Endodermal cell (in vitro differentiated cells): ENCODE data around the gene PLSCR4. TPM values are rescaled to one million over a fixed set of nuclear protein-coding genes. Genes with fewer than 3 reads are reported as not detected.

ENCODE experiments used
- DNase-seq: peaks from one replicate; pipeline ENCODE4 v3.0.0-alpha.2; 2017
- H3K27ac ChIP-seq: 2 replicates; pipeline ENCODE4 v1.5.1; 2013; ENCODE audit warnings: mild to moderate bottlenecking, low read depth, low read length, moderate library complexity
- H3K27me3 ChIP-seq: 2 replicates; pipeline ENCODE4 v1.6.1; 2013; ENCODE audit warnings: mild to moderate bottlenecking, low read length, moderate library complexity; ENCODE audit not compliant: insufficient read depth, control insufficient read depth, poor library complexity, severe bottlenecking
- H3K36me3 ChIP-seq: 2 replicates; pipeline ENCODE4 v1.7.0; 2013; ENCODE audit warnings: mild to moderate bottlenecking, low read length, moderate library complexity; ENCODE audit not compliant: control insufficient read depth, insufficient read depth
- H3K4me1 ChIP-seq: one replicate; pipeline ENCODE4 v1.7.0; 2013; ENCODE audit warnings: low read length; ENCODE audit not compliant: control insufficient read depth, insufficient read depth
- H3K4me3 ChIP-seq: 2 replicates; pipeline ENCODE4 v1.5.1; 2013; ENCODE audit warnings: mild to moderate bottlenecking, low read length, moderate library complexity
- H3K9ac ChIP-seq: 2 replicates; pipeline ENCODE4 v1.6.1; 2013; ENCODE audit warnings: mild to moderate bottlenecking, low read length, moderate library complexity; ENCODE audit not compliant: poor library complexity, severe bottlenecking; ENCODE audit errors: extremely low read depth
- H3K9me3 ChIP-seq: 2 replicates; pipeline ENCODE4 v1.6.1; 2013; ENCODE audit warnings: mild to moderate bottlenecking, low read length, moderate library complexity; ENCODE audit not compliant: control insufficient read depth
- H3K27ac Mint-ChIP-seq: 2 replicates; pipeline ENCODE4 v1.8.0; 2020; ENCODE audit warnings: mixed read lengths
- H3K27me3 Mint-ChIP-seq: 2 replicates; pipeline ENCODE4 v1.8.0; 2021; ENCODE audit warnings: mild to moderate bottlenecking, mixed read lengths; ENCODE audit not compliant: insufficient read depth
- H3K36me3 Mint-ChIP-seq: 2 replicates; pipeline ENCODE4 v1.8.0; 2020; ENCODE audit warnings: low read depth, mixed read lengths
- H3K4me1 Mint-ChIP-seq: 2 replicates; pipeline ENCODE4 v1.8.0; 2020; ENCODE audit warnings: mixed read lengths
- H3K4me3 Mint-ChIP-seq: 2 replicates; pipeline ENCODE4 v1.8.0; 2020; ENCODE audit warnings: mild to moderate bottlenecking, moderate library complexity, mixed read lengths
- H3K9me3 Mint-ChIP-seq: 2 replicates; pipeline ENCODE4 v1.8.0; 2020; ENCODE audit warnings: mild to moderate bottlenecking, mixed read lengths
- WGBS, 2 experiments: methylation state at CpG; one replicate each; pipeline versions ENCODE4 v1.1.5 to v1.1.7; 2013; ENCODE audit warnings: missing lambda C conversion rate in 2 of 2, mixed read lengths in 1 of 2; ENCODE audit not compliant: insufficient coverage in 1 of 2, insufficient read length in 1 of 2; 5-methylcytosine and 5-hydroxymethylcytosine counted together
- total RNA-seq, 2 donors: library from RNA; stranded (reverse); fragmentation: NEBNext Ultra II Directional in 1 of 2; extraction: Animal tissue kit (Norgen Biotek cat#: 25700) in 1 of 2; gene quantifications; 2 replicates in 1 of 2; 3 replicates in 1 of 2; pipeline ENCODE4 v1.2.1, GENCODE V29; 2021
- TF ChIP-seq, protein P1 (sequence below): fragments of 200-600 bp; sonication (generic); conservative IDR thresholded peaks from 2 replicates; pipeline ENCODE4 v1.5.0; 2021; ENCODE audit warnings: antibody characterized with exemption, mild to moderate bottlenecking

Gene PLSCR4
- total RNA-seq, 2 donors from 2014 or later, result 9.3 to 12.3 TPM

DNA sequence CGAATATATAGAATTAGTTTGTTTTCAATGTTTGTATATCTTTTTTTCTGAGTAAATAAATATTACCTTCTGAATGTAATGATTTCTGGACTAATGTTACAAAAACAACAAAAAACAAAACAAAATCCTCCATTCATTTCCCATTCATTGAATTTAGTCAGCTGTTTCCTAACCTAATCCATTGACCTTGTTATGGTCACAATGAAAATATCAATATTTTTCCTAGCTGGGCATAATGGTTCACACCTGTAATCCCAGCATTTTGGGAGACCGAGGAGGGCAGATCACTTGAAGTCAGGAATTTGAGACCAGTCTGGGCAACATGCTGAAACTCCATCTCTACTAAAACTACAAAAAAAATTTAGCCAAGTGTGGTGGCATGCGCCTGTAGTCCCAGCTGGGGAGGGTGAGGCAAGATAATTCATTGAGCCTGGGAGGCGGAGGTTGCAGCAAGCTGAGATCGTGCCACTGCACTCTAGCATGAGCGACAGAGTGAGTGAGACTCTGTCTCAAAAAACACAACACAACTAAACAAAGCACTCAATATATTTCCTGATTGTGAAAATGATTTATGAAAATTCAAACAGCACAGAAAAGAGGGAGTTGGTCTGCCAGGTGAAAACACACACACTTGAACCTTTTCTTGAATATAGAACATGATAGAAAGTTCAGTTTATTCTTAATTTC, 23.0 kb upstream of the PLSCR4 start:
- H3K27me3 ChIP-seq, result no peaks in the 10 kb centered on the region
- Mint-ChIP-seq H3K27me3 (no peaks in the 10 kb centered on the region), H3K36me3 (no peaks in the 10 kb centered on the region), H3K9me3 (peaks cover 6% of the 10 kb centered on the region), H3K4me1 (peaks cover 5% of the 10 kb centered on the region), H3K27ac (no peak overlapping the region), H3K4me3 (no peak overlapping the region)
- H3K4me1 ChIP-seq, result no peaks in the 10 kb centered on the region
- no peak overlapping the region for H3K9ac ChIP-seq
- TF ChIP-seq, protein P1, sequence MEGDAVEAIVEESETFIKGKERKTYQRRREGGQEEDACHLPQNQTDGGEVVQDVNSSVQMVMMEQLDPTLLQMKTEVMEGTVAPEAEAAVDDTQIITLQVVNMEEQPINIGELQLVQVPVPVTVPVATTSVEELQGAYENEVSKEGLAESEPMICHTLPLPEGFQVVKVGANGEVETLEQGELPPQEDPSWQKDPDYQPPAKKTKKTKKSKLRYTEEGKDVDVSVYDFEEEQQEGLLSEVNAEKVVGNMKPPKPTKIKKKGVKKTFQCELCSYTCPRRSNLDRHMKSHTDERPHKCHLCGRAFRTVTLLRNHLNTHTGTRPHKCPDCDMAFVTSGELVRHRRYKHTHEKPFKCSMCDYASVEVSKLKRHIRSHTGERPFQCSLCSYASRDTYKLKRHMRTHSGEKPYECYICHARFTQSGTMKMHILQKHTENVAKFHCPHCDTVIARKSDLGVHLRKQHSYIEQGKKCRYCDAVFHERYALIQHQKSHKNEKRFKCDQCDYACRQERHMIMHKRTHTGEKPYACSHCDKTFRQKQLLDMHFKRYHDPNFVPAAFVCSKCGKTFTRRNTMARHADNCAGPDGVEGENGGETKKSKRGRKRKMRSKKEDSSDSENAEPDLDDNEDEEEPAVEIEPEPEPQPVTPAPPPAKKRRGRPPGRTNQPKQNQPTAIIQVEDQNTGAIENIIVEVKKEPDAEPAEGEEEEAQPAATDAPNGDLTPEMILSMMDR, result no peak
- DNase-seq, result no peak
- WGBS, 2 experiments, result 96 to 100% methylated on average over 2 to 4 of the region's 6 CpGs
- no peaks in the 10 kb centered on the region for H3K36me3 ChIP-seq
- no peak overlapping the region for H3K4me3 ChIP-seq
- peaks cover 5% of the 10 kb centered on the region for H3K9me3 ChIP-seq
- no peak overlapping the region for H3K27ac ChIP-seq

DNA sequence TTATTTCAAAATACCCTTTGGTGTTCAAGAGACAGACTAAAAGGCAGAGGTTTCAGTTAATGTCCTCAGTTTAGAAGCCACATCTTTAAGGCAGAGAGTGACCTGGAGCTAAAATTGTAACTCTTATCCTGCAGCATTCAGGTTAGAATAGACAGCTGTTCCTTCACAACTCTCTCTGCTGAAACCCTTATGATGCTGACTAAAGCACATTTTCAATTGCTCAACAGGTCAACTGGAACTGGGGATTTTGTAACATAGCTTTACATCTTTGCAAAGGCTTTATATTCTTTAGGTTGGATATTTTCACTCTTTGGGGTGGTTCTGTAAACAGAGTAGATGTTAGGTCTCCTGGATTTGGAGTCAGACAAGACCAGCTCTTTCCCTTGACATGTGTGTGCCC, 20.3 kb upstream of the PLSCR4 start:
- H3K27me3 Mint-ChIP-seq, result no peaks in the 10 kb centered on the region
- no peaks in the 10 kb centered on the region for H3K4me1 ChIP-seq
- no peak overlapping the region for H3K4me3 Mint-ChIP-seq
- H3K9me3 Mint-ChIP-seq, result peaks cover 6% of the 10 kb centered on the region
- H3K27me3 ChIP-seq, result no peaks in the 10 kb centered on the region
- H3K36me3 Mint-ChIP-seq, result no peaks in the 10 kb centered on the region
- H3K4me1 Mint-ChIP-seq, result peaks cover 6% of the 10 kb centered on the region
- H3K27ac ChIP-seq, result no peak overlapping the region
- H3K9me3 ChIP-seq, result peaks cover 5% of the 10 kb centered on the region
- no peak overlapping the region for H3K27ac Mint-ChIP-seq
- H3K4me3 ChIP-seq, result no peak overlapping the region
- no peak overlapping the region for H3K9ac ChIP-seq
- no peaks in the 10 kb centered on the region for H3K36me3 ChIP-seq
- TF ChIP-seq, protein P1, result no peak
- no peak for DNase-seq

- Histone ChIP-seq H3K4me1 (peaks cover 4% of the 10 kb centered on the region), H3K27ac (no peak overlapping the region), H3K27me3 (no peaks in the 10 kb centered on the region), H3K36me3 (no peaks in the 10 kb centered on the region), H3K9me3 (peaks cover 5% of the 10 kb centered on the region), H3K4me3 (no peak overlapping the region), H3K9ac (no peak overlapping the region)
- Mint-ChIP-seq H3K27me3 (no peaks in the 10 kb centered on the region), H3K36me3 (no peaks in the 10 kb centered on the region), H3K4me1 (peaks cover 14% of the 10 kb centered on the region), H3K4me3 (no peak overlapping the region), H3K27ac (no peak overlapping the region), H3K9me3 (peaks cover 6% of the 10 kb centered on the region)
- DNase-seq, result no peak
- TF ChIP-seq, protein P1, result no peak
- 90 to 94% methylated on average over 2 to 4 of the region's 4 CpGs for WGBS, 2 experiments
Measured at GRCh38 chr3:146269271-146269670, 18.4 kb upstream of the PLSCR4 start.
